Endothelial cell of umbilical vein (primary cell): ENCODE data around the gene DHRS1. TPM values are rescaled to one million over a fixed set of nuclear protein-coding genes. Genes with fewer than 3 reads are reported as not detected.

Experiments
- BruUV-seq: library from RNA; stranded (reverse); fragments of 400-500 nt; replicated peaks from 2 replicates; lab custom pipeline; 2021; lab: Mats Ljungman, UMichigan
- CTCF ChIA-PET: fragments of 300-600, 350-600 bp; sonication (Branson Sonifier 250); formaldehyde crosslinking; loops from one replicate; lab custom pipeline; 2021; ENCODE audit warnings: antibody characterized with exemption, inconsistent platforms; lab: Charles Lee
- POLR2A ChIA-PET: fragments of 300-600, 350-600 bp; sonication (Branson Sonifier 250); formaldehyde crosslinking; loops from one replicate; lab custom pipeline; 2021; ENCODE audit warnings: antibody characterized with exemption, inconsistent platforms; lab: Charles Lee
- DNase-seq: peaks from one replicate; pipeline ENCODE4 v3.0.0-alpha.2; 2011; ENCODE audit warnings: low read depth, low spot score
- FAIRE-seq: peaks from 2 replicates; lab custom pipeline; 2011; peaks lifted over from hg19 to GRCh38; lab: Jason Lieb, UNC
- H2AFZ ChIP-seq: 2 replicates; pipeline ENCODE4 v1.6.0; 2012; ENCODE audit warnings: low read depth, low read length, control low read depth, inconsistent platforms
- H3K27ac ChIP-seq: 2 replicates; pipeline ENCODE4 v1.5.1; 2011; ENCODE audit warnings: low read depth, mild to moderate bottlenecking, control low read depth, low read length, moderate library complexity; ENCODE audit not compliant: insufficient read depth
- H3K27me3 ChIP-seq, 2 experiments: 2 replicates each; pipeline versions ENCODE4 v1.6.0 to v1.6.1; 2011; ENCODE audit warnings: low read length in 2 of 2, mixed read lengths in 1 of 2; ENCODE audit not compliant: control insufficient read depth in 2 of 2, insufficient read depth in 2 of 2
- H3K36me3 ChIP-seq, 2 experiments: 2 replicates in 1 of 2; 3 replicates in 1 of 2; pipeline ENCODE4 v1.5.1; 2011; ENCODE audit warnings: low read length in 2 of 2, mild to moderate bottlenecking in 1 of 2, moderate library complexity in 1 of 2; ENCODE audit not compliant: control insufficient read depth in 2 of 2, insufficient read depth in 2 of 2; ENCODE audit errors: extremely low read depth in 1 of 2
- H3K4me1 ChIP-seq: 3 replicates; pipeline ENCODE4 v1.5.1; 2011; ENCODE audit warnings: mild to moderate bottlenecking, low read length; ENCODE audit not compliant: control insufficient read depth, insufficient read depth; ENCODE audit errors: extremely low read depth
- H3K4me2 ChIP-seq: 2 replicates; pipeline ENCODE4 v1.6.1; 2011; ENCODE audit warnings: low read length, control low read depth, mixed read lengths; ENCODE audit not compliant: insufficient read depth
- H3K4me3 ChIP-seq, 3 experiments: fragments of 200-600 bp in 1 of 3; sonication (generic), shearing (Covaris generic) in 1 of 3; replicated peaks in 1 of 3; 2 replicates each; pipeline ENCODE4 v1.5.1; 2011 to 2016; ENCODE audit warnings: control low read depth in 3 of 3, low read length in 3 of 3, mild to moderate bottlenecking in 2 of 3, inconsistent platforms in 1 of 3, low read depth in 1 of 3, moderate library complexity in 1 of 3; ENCODE audit not compliant: insufficient read depth in 1 of 3
- H3K79me2 ChIP-seq: 2 replicates; pipeline ENCODE4 v1.6.0; 2012; ENCODE audit warnings: low read length, inconsistent platforms; ENCODE audit not compliant: control insufficient read depth, insufficient read depth
- H3K9ac ChIP-seq: replicated peaks from 2 replicates; pipeline ENCODE3; 2011; ENCODE audit warnings: low read length, control low read depth; ENCODE audit not compliant: insufficient read depth; ENCODE audit errors: extremely low read depth
- H3K9me1 ChIP-seq: replicated peaks from 3 replicates; pipeline ENCODE4 v1.6.0; 2011; ENCODE audit warnings: mild to moderate bottlenecking, low read length; ENCODE audit not compliant: control insufficient read depth, insufficient read depth; ENCODE audit errors: extremely low read depth
- H3K9me3 ChIP-seq: replicated peaks from 2 replicates; pipeline ENCODE4 v1.5.1; 2012; ENCODE audit warnings: low read length, inconsistent platforms; ENCODE audit not compliant: control insufficient read depth, insufficient read depth
- H4K20me1 ChIP-seq: replicated peaks from 2 replicates; pipeline ENCODE3; 2011; ENCODE audit warnings: mild to moderate bottlenecking, low read length; ENCODE audit not compliant: control insufficient read depth, insufficient read depth; ENCODE audit errors: extremely low read depth
- EZH2 ChIP-seq: IDR thresholded peaks from 2 replicates; pipeline ENCODE4 v1.6.1; 2012; ENCODE audit warnings: borderline replicate concordance, low read depth, mild to moderate bottlenecking, moderate library complexity, low read length, inconsistent platforms; ENCODE audit not compliant: severe bottlenecking
- FOS ChIP-seq: IDR thresholded peaks from 2 replicates; pipeline ENCODE4 v1.6.1; 2011; ENCODE audit warnings: mild to moderate bottlenecking, low read length, moderate library complexity, borderline replicate concordance; ENCODE audit not compliant: insufficient read depth
- GATA2 ChIP-seq: IDR thresholded peaks from 2 replicates; pipeline ENCODE4 v1.7.0; 2011; ENCODE audit warnings: low read depth, mild to moderate bottlenecking, moderate library complexity, mixed read lengths, low read length; ENCODE audit not compliant: insufficient read length, insufficient read depth
- JUN ChIP-seq: IDR thresholded peaks from 2 replicates; pipeline ENCODE4 v1.6.1; 2011; ENCODE audit warnings: borderline replicate concordance, low read depth; ENCODE audit not compliant: insufficient read length, insufficient read depth
- MYC ChIP-seq: IDR thresholded peaks from one replicate; pipeline ENCODE4 v1.6.1; 2011; ENCODE audit warnings: mild to moderate bottlenecking, low read depth, low read length
- POLR2A ChIP-seq: IDR thresholded peaks from 2 replicates; pipeline ENCODE4 v1.6.1; 2012; ENCODE audit warnings: low read depth, mild to moderate bottlenecking, control low read depth, low read length
- POLR2AphosphoS5 ChIP-seq: IDR thresholded peaks from 2 replicates; pipeline ENCODE4 v1.6.1; 2012; ENCODE audit warnings: low read depth, mild to moderate bottlenecking, control low read depth, low read length, moderate library complexity; ENCODE audit not compliant: insufficient read depth
- dilution Hi-C: fragments of 300-500 bp; cut with MboI; formaldehyde crosslinking; loops from one replicate; pipeline ENCODE4 v1.15.0; 2019; ENCODE audit warnings: low sequenced_read_pairs; ENCODE audit not compliant: extremely low pct_ligation_motif_present
- intact Hi-C: fragments of 100-400 bp; cut with micrococcal nuclease; formaldehyde crosslinking; loops from one replicate; pipeline ENCODE4 v1.10.0; 2022
- polyA plus RNA-seq, 4 experiments: library from polyadenylated mRNA; depleted of rRNA in 3 of 4; stranded (reverse) in 3 of 4; unstranded in 1 of 4; fragments of >200 nt; gene quantifications; 2 replicates each; pipeline versions ENCODE4 v1.2.1 to v1.2.3, GENCODE V29; 2011 to 2012; ENCODE audit warnings: missing spikeins in 1 of 4
- total RNA-seq: library from RNA; stranded (reverse); gene quantifications from 2 replicates; pipeline ENCODE4 v1.2.3, GENCODE V29; 2021
- TF ChIP-seq, protein P1 (sequence below): IDR thresholded peaks from 2 replicates; pipeline ENCODE4 v1.6.1; 2011; ENCODE audit not compliant: insufficient read depth, insufficient read length
- TF ChIP-seq, protein P2 (sequence below), 2 donors: IDR thresholded peaks; 1 replicate in 1 of 2; 2 replicates in 1 of 2; pipeline ENCODE4 v1.5.1; 2011; ENCODE audit warnings: low read length in 2 of 2, mild to moderate bottlenecking in 2 of 2, moderate library complexity in 2 of 2, control low read depth in 1 of 2, inconsistent platforms in 1 of 2, low read depth in 1 of 2; ENCODE audit not compliant: insufficient read depth in 1 of 2; ENCODE audit errors: extremely low read depth in 1 of 2

DHRS1 gene
- total and polyA plus RNA-seq, 2 donors (not counting 3 experiments of a cell fraction or from before 2014, with no cell fraction given) = 18.0 to 69.5 TPM

DNA sequence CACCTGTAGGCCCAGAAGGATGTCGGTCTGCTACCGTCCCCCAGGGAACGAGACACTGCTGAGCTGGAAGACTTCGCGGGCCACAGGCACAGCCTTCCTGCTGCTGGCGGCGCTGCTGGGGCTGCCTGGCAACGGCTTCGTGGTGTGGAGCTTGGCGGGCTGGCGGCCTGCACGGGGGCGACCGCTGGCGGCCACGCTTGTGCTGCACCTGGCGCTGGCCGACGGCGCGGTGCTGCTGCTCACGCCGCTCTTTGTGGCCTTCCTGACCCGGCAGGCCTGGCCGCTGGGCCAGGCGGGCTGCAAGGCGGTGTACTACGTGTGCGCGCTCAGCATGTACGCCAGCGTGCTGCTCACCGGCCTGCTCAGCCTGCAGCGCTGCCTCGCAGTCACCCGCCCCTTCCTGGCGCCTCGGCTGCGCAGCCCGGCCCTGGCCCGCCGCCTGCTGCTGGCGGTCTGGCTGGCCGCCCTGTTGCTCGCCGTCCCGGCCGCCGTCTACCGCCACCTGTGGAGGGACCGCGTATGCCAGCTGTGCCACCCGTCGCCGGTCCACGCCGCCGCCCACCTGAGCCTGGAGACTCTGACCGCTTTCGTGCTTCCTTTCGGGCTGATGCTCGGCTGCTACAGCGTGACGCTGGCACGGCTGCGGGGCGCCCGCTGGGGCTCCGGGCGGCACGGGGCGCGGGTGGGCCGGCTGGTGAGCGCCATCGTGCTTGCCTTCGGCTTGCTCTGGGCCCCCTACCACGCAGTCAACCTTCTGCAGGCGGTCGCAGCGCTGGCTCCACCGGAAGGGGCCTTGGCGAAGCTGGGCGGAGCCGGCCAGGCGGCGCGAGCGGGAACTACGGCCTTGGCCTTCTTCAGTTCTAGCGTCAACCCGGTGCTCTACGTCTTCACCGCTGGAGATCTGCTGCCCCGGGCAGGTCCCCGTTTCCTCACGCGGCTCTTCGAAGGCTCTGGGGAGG is 11.3 kb upstream of the DHRS1 start, which contains the start of gene LTB4R:
Gene LTB4R (plus strand): TSS at position 857 of the 959 bp plus-strand sequence. CDS start 4,150 bp downstream, outside the sequence.
- Histone ChIP-seq H3K4me1 (peaks cover 60% of the 10 kb centered on the region), H2AFZ (peak within 1 kb of the TSS; percentile 25), H3K4me2 (peak within 1 kb of the TSS; percentile 32), H4K20me1 (no peaks in the 10 kb centered on the region), H3K27me3 (no peaks in the 10 kb centered on the region), H3K36me3 (peaks cover 0 to 8% of the 10 kb centered on the region in 2 experiments), H3K79me2 (no peaks in the 10 kb centered on the region), H3K9me1 (no peaks in the 10 kb centered on the region), H3K27ac (peak within 1 kb of the TSS; percentile 91), H3K9me3 (no peaks in the 10 kb centered on the region), H3K9ac (peak within 1 kb of the TSS; percentile 27), H3K4me3 (peak within 1 kb of the TSS in 1 of 3 experiments; percentile 19)
- FAIRE-seq (peak; percentile 85), DNase-seq (peak; percentile 88)
- TF ChIP-seq EZH2 (no peak), MYC (no peak), GATA2 (no peak), POLR2A (peak; percentile 34), POLR2AphosphoS5 (peak; percentile 78), JUN (no peak), FOS (no peak)
- TF ChIP-seq, protein P1, sequence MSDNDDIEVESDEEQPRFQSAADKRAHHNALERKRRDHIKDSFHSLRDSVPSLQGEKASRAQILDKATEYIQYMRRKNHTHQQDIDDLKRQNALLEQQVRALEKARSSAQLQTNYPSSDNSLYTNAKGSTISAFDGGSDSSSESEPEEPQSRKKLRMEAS = peak; percentile 64
- TF ChIP-seq, protein P2, sequence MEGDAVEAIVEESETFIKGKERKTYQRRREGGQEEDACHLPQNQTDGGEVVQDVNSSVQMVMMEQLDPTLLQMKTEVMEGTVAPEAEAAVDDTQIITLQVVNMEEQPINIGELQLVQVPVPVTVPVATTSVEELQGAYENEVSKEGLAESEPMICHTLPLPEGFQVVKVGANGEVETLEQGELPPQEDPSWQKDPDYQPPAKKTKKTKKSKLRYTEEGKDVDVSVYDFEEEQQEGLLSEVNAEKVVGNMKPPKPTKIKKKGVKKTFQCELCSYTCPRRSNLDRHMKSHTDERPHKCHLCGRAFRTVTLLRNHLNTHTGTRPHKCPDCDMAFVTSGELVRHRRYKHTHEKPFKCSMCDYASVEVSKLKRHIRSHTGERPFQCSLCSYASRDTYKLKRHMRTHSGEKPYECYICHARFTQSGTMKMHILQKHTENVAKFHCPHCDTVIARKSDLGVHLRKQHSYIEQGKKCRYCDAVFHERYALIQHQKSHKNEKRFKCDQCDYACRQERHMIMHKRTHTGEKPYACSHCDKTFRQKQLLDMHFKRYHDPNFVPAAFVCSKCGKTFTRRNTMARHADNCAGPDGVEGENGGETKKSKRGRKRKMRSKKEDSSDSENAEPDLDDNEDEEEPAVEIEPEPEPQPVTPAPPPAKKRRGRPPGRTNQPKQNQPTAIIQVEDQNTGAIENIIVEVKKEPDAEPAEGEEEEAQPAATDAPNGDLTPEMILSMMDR (IDR thresholded peaks at IDR 0.05; ENCODE audit: extremely low read depth in 1 of 2, insufficient read depth in 1 of 2, low read depth in 1 of 2, low read length in 2 of 2) = peak; percentile 20 to 53
- CTCF ChIA-PET = interaction anchor here (0.6 to 7.4 kb wide), 12 partner anchors 12 to 196 kb away, joined by 3 to 122 read pairs (median 6); partner anchors contain the start of genes CHMP4A, DCAF11, DHRS1 and IRF9
- dilution Hi-C loops (no loop called here), intact Hi-C loops (no loop called here)
- BruUV-seq = no TSS peak
- POLR2A ChIA-PET = interaction anchor here (1.3 kb wide), 1 partner anchor 69 kb away, joined by 5 read pairs; the partner anchor contains the start of gene TINF2
